ENCODE results near the gene VWA1. TPM values are rescaled to one million over a fixed set of nuclear protein-coding genes. Genes with fewer than 3 reads are reported as not detected.

The VWA1 gene
- total and polyA plus RNA-seq, 12 donors, result 10.8 to 52.8 (median 14.2) TPM

DNA sequence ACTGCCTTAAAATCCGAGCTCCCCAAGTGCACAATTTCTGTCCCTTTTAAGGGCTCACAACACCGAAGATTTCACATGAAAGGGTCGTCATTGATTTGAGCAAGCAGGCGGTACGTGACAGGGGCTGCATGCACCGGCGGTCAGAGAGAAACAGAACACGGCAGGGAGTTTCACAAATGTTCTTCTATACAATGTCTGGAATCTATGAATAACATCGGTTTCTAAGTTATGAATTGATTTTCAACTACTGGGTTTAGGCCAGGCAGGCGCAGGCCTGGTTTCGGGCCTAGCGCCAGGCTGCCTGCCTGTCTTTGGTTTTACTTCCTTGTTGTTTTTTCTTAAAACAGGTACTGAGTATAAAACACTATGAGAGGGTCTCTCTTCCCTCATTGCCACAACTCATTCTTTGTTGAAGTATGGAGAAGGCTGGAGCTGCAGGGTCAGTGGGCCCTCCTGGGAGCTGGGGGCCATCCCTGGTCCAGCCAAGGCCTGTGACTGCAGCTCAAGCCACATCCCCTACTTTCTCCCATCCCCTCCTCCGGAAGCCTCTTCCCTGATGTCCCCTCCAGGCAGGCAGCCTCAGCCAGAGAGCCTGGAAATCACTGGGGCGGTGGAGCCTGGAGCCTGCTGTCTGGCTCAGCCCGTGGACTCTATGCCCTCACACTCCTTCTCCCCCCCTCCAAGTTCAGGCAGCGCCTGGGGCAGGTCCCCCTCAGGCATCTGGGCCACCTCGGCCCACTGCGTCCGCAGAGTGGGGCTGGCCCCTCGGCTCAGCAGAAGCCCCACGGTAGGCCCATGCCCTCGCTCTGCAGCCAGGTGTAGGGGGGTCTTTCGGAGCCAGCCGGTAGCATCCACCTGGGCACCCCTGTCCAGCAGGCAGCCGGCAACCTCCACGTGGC is 16.8 kb upstream of the VWA1 start:
- Histone ChIP-seq H3K36me3 (no peaks in the 10 kb centered on the region), H3K4me3 (no peak overlapping the region), H3K9me3 (no peaks in the 10 kb centered on the region), H3K27me3 (peaks cover 0 to 18% (median 0%) of the 10 kb centered on the region in 7 donors), H3K4me1 (peaks cover 0 to 23% (median 8%) of the 10 kb centered on the region in 9 donors), H3K27ac (no peak overlapping the region)
- ATAC-seq (peak in 2 of 8 donors; percentile 33 to 36), DNase-seq (no peak)
- TF ChIP-seq, protein P1, sequence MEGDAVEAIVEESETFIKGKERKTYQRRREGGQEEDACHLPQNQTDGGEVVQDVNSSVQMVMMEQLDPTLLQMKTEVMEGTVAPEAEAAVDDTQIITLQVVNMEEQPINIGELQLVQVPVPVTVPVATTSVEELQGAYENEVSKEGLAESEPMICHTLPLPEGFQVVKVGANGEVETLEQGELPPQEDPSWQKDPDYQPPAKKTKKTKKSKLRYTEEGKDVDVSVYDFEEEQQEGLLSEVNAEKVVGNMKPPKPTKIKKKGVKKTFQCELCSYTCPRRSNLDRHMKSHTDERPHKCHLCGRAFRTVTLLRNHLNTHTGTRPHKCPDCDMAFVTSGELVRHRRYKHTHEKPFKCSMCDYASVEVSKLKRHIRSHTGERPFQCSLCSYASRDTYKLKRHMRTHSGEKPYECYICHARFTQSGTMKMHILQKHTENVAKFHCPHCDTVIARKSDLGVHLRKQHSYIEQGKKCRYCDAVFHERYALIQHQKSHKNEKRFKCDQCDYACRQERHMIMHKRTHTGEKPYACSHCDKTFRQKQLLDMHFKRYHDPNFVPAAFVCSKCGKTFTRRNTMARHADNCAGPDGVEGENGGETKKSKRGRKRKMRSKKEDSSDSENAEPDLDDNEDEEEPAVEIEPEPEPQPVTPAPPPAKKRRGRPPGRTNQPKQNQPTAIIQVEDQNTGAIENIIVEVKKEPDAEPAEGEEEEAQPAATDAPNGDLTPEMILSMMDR (IDR thresholded peaks at IDR 0.05), result no peak
- intact Hi-C loops (cut with DNase I), result no loop called here
- 94 to 95% methylated on average over 26 of the region's 26 CpGs for WGBS, 2 donors

DNA sequence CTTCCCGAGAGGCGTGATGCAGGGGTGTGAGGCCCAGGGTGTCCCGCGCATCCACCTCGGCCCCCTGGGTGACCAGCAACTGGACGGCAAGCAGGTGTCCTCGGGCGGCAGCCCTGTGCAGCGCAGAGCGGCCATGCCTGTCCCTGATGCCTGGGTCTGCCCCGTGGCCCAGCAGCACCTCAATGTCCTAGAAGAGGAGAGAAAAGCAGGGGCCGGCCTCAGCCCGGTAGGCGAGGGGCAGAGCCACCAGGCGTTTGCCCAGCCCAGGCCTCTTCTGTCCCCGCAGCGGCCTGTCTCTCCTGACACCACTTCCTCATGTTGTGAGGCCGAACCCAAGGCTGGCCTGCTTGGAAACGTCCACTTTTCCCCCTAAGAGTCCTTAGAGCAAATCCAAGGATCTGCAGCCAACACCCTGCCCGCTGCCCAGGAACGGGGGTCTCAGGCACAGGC is 16.1 kb upstream of the VWA1 start:
- Histone ChIP-seq H3K36me3 (no peaks in the 10 kb centered on the region), H3K4me1 (peaks cover 0 to 23% (median 8%) of the 10 kb centered on the region in 9 donors), H3K4me3 (peak overlapping the region in 9 of 10 donors; percentile 35 to 58 (median 47)), H3K27ac (peak overlapping the region in 9 of 10 donors; percentile 51 to 85 (median 78)), H3K9me3 (no peaks in the 10 kb centered on the region), H3K27me3 (peaks cover 0 to 18% (median 0%) of the 10 kb centered on the region in 7 donors)
- intact Hi-C loops (cut with DNase I), result no loop called here
- peak in 4 of 8 donors; percentile 13 to 55 (median 19) for ATAC-seq
- DNase-seq, result no peak
- WGBS, 2 donors, result 89 to 95% methylated on average over 21 of the region's 21 CpGs
- TF ChIP-seq, protein P1 (IDR thresholded peaks at IDR 0.05), result no peak

DNA sequence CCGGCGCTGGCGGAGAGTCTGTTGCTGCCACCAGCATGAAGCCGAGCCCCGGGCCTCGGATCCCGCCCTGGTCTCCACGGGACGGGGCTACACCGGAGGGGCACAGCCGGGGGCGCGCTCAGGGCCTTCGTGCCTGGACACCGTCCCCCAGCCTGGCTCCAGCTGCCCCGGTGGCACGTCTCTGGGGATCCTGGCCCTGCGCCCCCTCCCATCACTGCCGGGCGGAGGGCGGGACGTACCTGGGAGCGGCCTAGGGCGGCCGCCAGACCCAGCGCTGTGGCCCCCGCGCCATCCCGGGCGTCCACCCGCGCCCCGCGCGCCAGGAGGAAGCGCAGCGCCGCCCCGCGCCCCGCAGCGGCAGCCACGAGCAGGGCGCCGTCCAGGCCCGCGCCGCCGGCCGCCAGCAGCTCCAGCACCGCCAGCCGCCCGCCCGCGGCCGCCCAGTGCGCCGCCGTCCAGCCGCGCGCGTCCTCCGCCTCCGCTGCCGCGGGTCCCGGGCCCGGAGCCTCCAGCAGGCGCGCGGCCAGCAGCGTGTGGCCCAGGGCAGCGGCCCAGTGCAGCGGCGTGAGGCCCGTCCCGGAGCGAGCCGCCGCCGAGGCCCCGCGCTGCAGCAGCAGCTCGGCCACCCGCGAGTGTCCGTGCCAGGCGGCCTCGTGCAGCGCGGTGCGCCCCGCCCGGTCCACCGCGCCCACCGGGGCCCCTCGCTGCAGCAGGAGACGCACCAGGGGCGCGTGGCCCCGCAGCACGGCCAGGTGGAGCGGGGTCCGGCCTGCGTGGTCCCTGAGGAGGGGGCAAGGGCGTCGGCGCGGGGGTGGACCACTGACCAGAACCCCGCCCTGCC is 15.5 kb upstream of the VWA1 start:
- ATAC-seq, result peak; percentile 52 to 82 (median 67)
- no peak for DNase-seq
- 12 to 16% methylated on average over 53 to 112 of the region's 112 CpGs for WGBS, 2 donors
- Histone ChIP-seq H3K4me1 (peaks cover 0 to 23% (median 8%) of the 10 kb centered on the region in 9 donors), H3K36me3 (no peaks in the 10 kb centered on the region), H3K4me3 (peak overlapping the region in 9 of 10 donors; percentile 35 to 58 (median 47)), H3K9me3 (no peaks in the 10 kb centered on the region), H3K27me3 (peaks cover 0 to 18% (median 0%) of the 10 kb centered on the region in 7 donors), H3K27ac (peak overlapping the region in 9 of 10 donors; percentile 51 to 85 (median 78))
- TF ChIP-seq, protein P1 (IDR thresholded peaks at IDR 0.05), result peak in 2 of 9 donors; percentile 11 to 23
- intact Hi-C loops (cut with DNase I), result loop anchor here in 1 of 10 donors (1.0 kb wide), 1 partner anchor 49 kb away; no protein-coding TSS in a partner anchor

All from heart right ventricle (tissue), 16 donors.